Medulla oblongata (tissue), 1 donor: ENCODE data around the gene TLCD3B.
"Not testable (repeated sequence)": the region's sequence is repeated elsewhere in the genome, so short reads cannot be mapped to it uniquely, and the experiment has no call there.

Experiments
- DNase-seq: peaks from one replicate; pipeline ENCODE4 v3.0.0-alpha.2; 2015; ENCODE audit errors: extremely low spot score

The TLCD3B gene

GRCh38 chr16:30060836-30061554, 29.9 kb upstream of the TLCD3B start:
- DNase-seq, result no peak

- DNase-seq, result no peak
These were observed 29.3 kb upstream of the TLCD3B start for GRCh38 chr16:30060346-30060745.

- no peak for DNase-seq
These were observed 24.0 kb upstream of the TLCD3B start for GRCh38 chr16:30054959-30055553.

GRCh38 chr16:30054451-30054850, 23.4 kb upstream of the TLCD3B start:
- no peak for DNase-seq

GRCh38 chr16:30053376-30054015, 22.4 kb upstream of the TLCD3B start:
- DNase-seq, result no peak

GRCh38 chr16:30052671-30053372, 21.8 kb upstream of the TLCD3B start:
- DNase-seq, result peak; percentile 79

GRCh38 chr16:30051518-30051917, 20.4 kb upstream of the TLCD3B start:
- no peak for DNase-seq

GRCh38 chr16:30049871-30050270, 18.8 kb upstream of the TLCD3B start:
- peak; percentile 83 for DNase-seq

- DNase-seq, result no peak
These were observed 15.5 kb upstream of the TLCD3B start for GRCh38 chr16:30046588-30046987.

- no peak for DNase-seq
These were observed 15.1 kb upstream of the TLCD3B start for GRCh38 chr16:30046178-30046577.

GRCh38 chr16:30041841-30042240, 10.8 kb upstream of the TLCD3B start:
- DNase-seq, result peak; percentile 33

- not testable (repeated sequence) for DNase-seq
These were observed 9.6 kb upstream of the TLCD3B start for GRCh38 chr16:30040690-30041089.

- DNase-seq, result no peak
These were observed 9.2 kb upstream of the TLCD3B start for GRCh38 chr16:30040221-30040620.

- DNase-seq, result no peak
These were observed 2.2 kb upstream of the TLCD3B start for GRCh38 chr16:30033270-30033669.

GRCh38 chr16:30032083-30032819, 1.2 kb upstream of the TLCD3B start:
- DNase-seq, result peak; percentile 74

GRCh38 chr16:30031477-30031918, 427 bp upstream of the TLCD3B start:
- no peak for DNase-seq

GRCh38 chr16:30030011-30030685, 923 bp downstream of the TLCD3B start:
- no peak for DNase-seq

- DNase-seq, result no peak
These were observed 2.5 kb downstream of the TLCD3B start for GRCh38 chr16:30028438-30029076.

GRCh38 chr16:30027588-30028437, 3.3 kb downstream of the TLCD3B start:
- no peak for DNase-seq

- DNase-seq, result no peak
These were observed 4.6 kb downstream of the TLCD3B start for GRCh38 chr16:30026449-30026848.
